GM18873 (cell line): ENCODE measurements around the gene EVI5.
"Not testable (repeated sequence)": the region's sequence is repeated elsewhere in the genome, so short reads cannot be mapped to it uniquely, and the experiment has no call there.

Experiments
- ATAC-seq: cut with Tn5 transposase; IDR thresholded peaks from one replicate; pipeline ENCODE4 v1.9.1; 2021; ENCODE audit warnings: mild to moderate bottlenecking, moderate library complexity, moderate number of reproducible peaks; ENCODE audit not compliant: unreplicated experiment, low FRiP score

EVI5 gene

GRCh38 chr1:92795166-92795565 lies 10.3 kb upstream of the EVI5 start:
- no peak for ATAC-seq

- no peak for ATAC-seq
Measured at GRCh38 chr1:92792340-92792782, 7.5 kb upstream of the EVI5 start.

- ATAC-seq, result no peak
Measured at GRCh38 chr1:92791487-92792066, 6.7 kb upstream of the EVI5 start.

- ATAC-seq, result no peak
Measured at GRCh38 chr1:92790867-92791266, 6.0 kb upstream of the EVI5 start.

GRCh38 chr1:92790081-92790480 lies 5.2 kb upstream of the EVI5 start:
- no peak for ATAC-seq

GRCh38 chr1:92786111-92786901 lies 1.4 kb upstream of the EVI5 start:
- ATAC-seq, result no peak

- ATAC-seq, result no peak
Measured at GRCh38 chr1:92784021-92784638, 778 bp downstream of the EVI5 start.

GRCh38 chr1:92783550-92783949 lies 1.4 kb downstream of the EVI5 start:
- ATAC-seq, result not testable (repeated sequence)

GRCh38 chr1:92778376-92778775 lies 6.5 kb downstream of the EVI5 start:
- ATAC-seq, result no peak

- ATAC-seq, result no peak
Measured at GRCh38 chr1:92774407-92774806, 10.5 kb downstream of the EVI5 start.

- not testable (repeated sequence) for ATAC-seq
Measured at GRCh38 chr1:92773749-92774148, 11.2 kb downstream of the EVI5 start.

- ATAC-seq, result no peak
Measured at GRCh38 chr1:92769856-92770255, 15.1 kb downstream of the EVI5 start.

- ATAC-seq, result no peak
Measured at GRCh38 chr1:92768915-92769314, 16.0 kb downstream of the EVI5 start.

- no peak for ATAC-seq
Measured at GRCh38 chr1:92768296-92768695, 16.6 kb downstream of the EVI5 start.

GRCh38 chr1:92764116-92764515 lies 20.8 kb downstream of the EVI5 start:
- no peak for ATAC-seq

- no peak for ATAC-seq
Measured at GRCh38 chr1:92762355-92762754, 22.6 kb downstream of the EVI5 start.

- ATAC-seq, result no peak
Measured at GRCh38 chr1:92759361-92759760, 25.5 kb downstream of the EVI5 start.

- ATAC-seq, result no peak
Measured at GRCh38 chr1:92756537-92756936, 28.4 kb downstream of the EVI5 start.

- no peak for ATAC-seq
Measured at GRCh38 chr1:92755541-92756461, 29.1 kb downstream of the EVI5 start.

GRCh38 chr1:92754719-92755050 lies 30.2 kb downstream of the EVI5 start:
- ATAC-seq, result no peak
